ENCODE data around the gene CALR3.
"Not testable (repeated sequence)": the region's sequence is repeated elsewhere in the genome, so short reads cannot be mapped to it uniquely, and the experiment has no call there.

Gene CALR3

DNA sequence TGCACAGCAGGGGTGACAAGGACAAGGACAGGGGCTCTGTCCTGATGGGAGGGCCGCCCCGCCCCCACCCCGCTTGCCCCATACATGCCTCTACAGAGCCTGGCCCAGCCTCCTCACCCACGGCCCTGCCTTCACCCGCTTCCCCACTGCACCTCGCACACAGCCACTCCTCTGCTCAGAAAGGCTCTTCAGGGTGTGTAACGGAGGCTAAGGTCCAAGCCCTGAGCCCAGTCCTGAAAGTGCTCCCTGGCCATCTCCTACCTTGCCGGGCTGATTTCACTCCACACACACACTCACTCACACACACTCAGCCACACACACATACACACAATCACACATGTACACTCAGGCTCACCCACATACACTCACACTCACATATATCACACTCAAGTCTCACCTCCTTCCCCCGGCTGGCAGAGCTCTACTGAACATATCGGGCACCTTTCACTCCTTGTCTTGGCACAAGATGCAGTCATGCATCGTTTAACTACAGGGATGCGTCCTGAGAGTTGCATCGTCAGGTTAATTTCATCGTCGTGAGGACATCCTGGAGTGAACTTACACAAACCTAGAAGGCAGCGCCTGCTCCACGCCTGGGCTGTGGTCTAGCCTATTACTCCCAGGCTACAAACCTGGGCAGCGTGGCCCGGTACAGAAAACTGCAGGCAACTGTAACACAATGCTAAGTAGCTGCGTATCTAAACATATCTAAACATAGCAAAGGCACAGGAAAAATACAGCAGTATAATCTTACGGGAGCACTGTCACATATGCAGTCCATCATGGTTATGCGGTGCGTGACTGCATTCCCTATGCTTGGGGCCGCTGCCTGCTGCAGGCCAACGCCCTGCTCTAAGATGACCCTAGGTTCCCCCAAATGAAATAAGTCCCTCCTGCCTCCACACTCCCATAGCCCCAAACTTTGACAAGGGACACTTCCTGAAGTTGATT, 37.3 kb downstream of the CALR3 start:
- no peak for DNase-seq (ENCODE audit: insufficient read length, low spot score)
- peak; percentile 45 for FAIRE-seq
- TF ChIP-seq POLR2A (IDR thresholded peaks at IDR 0.05; ENCODE audit: low read depth, low read length) (no peak), POLR2AphosphoS5 (IDR thresholded peaks at IDR 0.05; ENCODE audit: low read depth, low read length) (no peak), TAF1 (IDR thresholded peaks at IDR 0.05; ENCODE audit: low read depth, low read length) (no peak), POU2F2 (IDR thresholded peaks at IDR 0.05; ENCODE audit: low read depth, low read length) (no peak), SPI1 (IDR thresholded peaks at IDR 0.05; ENCODE audit: low read depth, low read length) (no peak)

DNA sequence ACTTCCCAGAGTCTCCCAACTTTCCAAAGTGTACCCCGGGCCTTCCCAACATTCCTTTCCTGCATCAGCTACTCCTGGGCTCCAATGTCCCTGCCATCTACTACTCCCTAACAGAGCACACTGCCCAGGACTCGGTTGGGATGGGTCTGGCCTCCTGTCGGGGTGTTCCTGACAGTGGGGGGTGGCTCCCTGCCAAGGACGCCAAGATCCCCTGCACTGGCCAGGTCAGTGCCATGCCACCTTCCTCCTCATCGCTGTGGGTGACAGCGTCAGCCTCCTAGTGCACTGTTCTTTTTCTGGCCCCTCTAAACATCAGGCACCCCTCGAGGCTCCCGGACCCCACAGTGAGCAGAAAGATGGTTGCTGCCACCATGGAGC, 38.0 kb downstream of the CALR3 start:
- TF ChIP-seq POU2F2 (IDR thresholded peaks at IDR 0.05; ENCODE audit: low read depth, low read length) = no peak
- no peak for TF ChIP-seq POLR2A (IDR thresholded peaks at IDR 0.05; ENCODE audit: low read depth, low read length)
- TF ChIP-seq SPI1 (IDR thresholded peaks at IDR 0.05; ENCODE audit: low read depth, low read length) = no peak
- no peak for TF ChIP-seq TAF1 (IDR thresholded peaks at IDR 0.05; ENCODE audit: low read depth, low read length)
- FAIRE-seq = peak; percentile 23

DNA sequence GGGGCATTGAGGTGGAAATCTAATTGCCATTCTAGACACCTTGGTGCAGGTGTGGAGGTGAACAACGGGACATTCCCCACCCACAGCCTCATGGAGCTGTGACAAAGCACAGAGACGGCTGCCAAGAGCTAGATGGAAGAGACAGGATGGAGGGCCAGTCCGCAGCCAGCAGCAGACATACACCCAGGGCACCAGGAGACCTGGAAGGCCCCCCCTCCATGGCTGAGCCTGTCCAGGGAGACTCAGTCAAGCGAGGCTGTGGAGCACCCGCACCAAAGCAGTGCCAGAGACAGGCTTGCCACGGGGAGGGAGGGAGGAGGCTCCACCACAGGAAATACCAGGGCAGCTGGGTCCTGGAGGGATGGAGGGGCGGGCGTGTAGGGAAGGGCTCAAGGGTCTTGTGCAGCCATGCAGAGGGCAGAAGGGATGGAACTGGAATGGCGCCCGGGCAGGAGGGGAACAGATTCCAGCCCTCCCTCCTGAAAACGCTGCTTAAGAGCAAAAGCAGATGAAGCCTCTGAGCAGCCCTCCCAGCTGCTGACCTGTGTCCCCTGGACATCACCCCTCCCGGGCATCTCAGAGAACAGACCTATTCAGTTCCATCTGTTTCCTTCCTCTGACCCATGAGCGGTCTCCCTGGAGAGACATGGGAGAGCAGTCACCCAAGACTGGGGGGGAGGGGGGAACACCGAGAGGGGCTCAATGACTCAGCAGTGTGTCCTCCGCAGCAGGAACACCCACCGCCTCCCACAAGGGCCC, 38.6 kb downstream of the CALR3 start:
- DNase-seq (ENCODE audit: insufficient read length, low spot score) = no peak

More for the DNA sequence above, 38.0 kb downstream of the CALR3 start:
- DNase-seq (ENCODE audit: insufficient read length, low spot score) = no peak

DNA sequence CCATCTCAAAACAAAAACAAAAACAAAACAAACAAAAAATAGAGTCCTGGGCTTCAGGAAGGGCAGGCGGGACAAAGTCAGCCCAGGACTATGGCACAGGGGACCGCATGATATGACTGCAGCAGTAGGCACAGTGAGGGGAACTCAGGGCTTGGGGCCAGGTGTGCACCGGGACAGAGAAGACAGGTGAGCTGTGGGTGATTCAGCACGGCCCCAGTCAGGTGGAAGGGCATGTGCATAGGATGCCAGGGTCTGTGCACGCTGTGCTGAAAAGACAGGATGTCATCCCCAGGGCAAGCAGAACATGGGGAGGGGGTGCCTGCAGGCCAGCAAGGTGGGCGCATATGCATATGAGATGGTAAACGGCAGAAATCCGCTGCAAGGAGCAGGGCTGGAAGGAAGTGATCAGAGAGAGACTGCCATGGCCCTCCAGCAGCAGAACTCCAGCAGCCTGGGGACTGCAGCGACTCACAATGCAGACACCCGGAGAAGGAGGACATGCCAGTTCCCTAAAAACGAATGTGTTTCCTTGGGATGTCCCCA, 39.2 kb downstream of the CALR3 start:
- peak; percentile 85 for FAIRE-seq
- DNase-seq (ENCODE audit: insufficient read length, low spot score) = no peak
- TF ChIP-seq POLR2AphosphoS5 (IDR thresholded peaks at IDR 0.05; ENCODE audit: low read depth, low read length) (no peak), PAX5 (IDR thresholded peaks at IDR 0.05; ENCODE audit: insufficient read depth, low read length, severe bottlenecking) (no peak), SPI1 (IDR thresholded peaks at IDR 0.05; ENCODE audit: low read depth, low read length) (peak; percentile 59), POU2F2 (IDR thresholded peaks at IDR 0.05; ENCODE audit: low read depth, low read length) (no peak), TAF1 (IDR thresholded peaks at IDR 0.05; ENCODE audit: low read depth, low read length) (no peak), POLR2A (IDR thresholded peaks at IDR 0.05; ENCODE audit: low read depth, low read length) (no peak)

More for the DNA sequence above, 38.6 kb downstream of the CALR3 start:
- TF ChIP-seq POU2F2 (IDR thresholded peaks at IDR 0.05; ENCODE audit: low read depth, low read length) = no peak
- peak; percentile 16 for TF ChIP-seq PAX5 (IDR thresholded peaks at IDR 0.05; ENCODE audit: insufficient read depth, low read length, severe bottlenecking)
- no peak for TF ChIP-seq POLR2A (IDR thresholded peaks at IDR 0.05; ENCODE audit: low read depth, low read length)
- TF ChIP-seq POLR2AphosphoS5 (IDR thresholded peaks at IDR 0.05; ENCODE audit: low read depth, low read length) = no peak
- peak; percentile 45 for FAIRE-seq

DNA sequence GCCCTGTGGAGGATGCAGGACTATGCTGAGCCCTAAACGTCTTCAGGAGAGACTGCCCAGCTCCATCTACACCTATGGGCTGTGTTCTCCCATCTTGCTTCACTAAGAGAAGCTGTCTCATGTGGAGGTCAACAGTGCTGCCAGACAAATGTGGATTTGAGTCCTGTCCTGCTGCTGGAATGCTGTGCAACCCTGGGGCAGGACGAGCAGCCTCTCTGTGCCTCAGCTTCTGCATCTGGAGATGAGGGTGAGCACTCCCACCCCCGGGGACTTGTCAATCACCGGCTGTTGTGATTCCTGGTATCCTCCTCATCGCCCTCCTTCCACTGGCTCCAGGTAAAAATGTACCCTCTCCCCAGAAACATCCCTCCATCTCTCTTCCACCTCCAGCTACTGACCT, 40.5 kb downstream of the CALR3 start:
- peak; percentile 13 for FAIRE-seq
- TF ChIP-seq PAX5 (IDR thresholded peaks at IDR 0.05; ENCODE audit: insufficient read depth, low read length, severe bottlenecking) = no peak
- no peak for DNase-seq (ENCODE audit: insufficient read length, low spot score)

DNA sequence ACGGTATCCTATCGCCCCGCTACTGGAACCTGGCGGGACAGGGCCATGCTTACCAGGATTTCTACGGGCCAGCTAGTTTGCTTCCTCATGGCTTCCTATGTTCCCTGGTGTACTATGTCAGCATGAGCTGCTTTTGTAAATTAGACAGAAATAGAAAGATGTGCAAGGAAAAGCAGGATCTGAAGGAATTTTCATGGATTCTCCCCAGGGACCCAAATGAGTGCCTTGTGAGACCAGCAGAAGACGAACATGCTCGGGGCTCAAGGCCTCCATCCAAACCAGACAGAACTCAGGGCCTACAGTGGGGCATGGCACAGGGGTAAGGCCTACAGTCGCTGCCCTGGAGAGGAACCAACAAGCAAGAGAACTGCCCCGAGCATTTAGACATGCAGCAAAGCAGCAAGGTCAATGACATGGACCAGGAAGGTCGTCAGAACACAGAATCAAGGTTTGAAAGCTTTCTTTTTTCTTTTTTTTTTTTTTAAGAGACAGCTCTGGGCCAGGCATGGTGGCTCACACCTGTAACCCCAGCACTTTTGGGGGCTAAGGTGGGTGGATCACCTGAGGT, 41.5 kb downstream of the CALR3 start:
- TF ChIP-seq POLR2A (IDR thresholded peaks at IDR 0.05; ENCODE audit: low read depth, low read length) (no peak), PAX5 (IDR thresholded peaks at IDR 0.05; ENCODE audit: insufficient read depth, low read length, severe bottlenecking) (no peak), TAF1 (IDR thresholded peaks at IDR 0.05; ENCODE audit: low read depth, low read length) (no peak)
- DNase-seq (ENCODE audit: insufficient read length, low spot score) (no peak), FAIRE-seq (no peak)

DNA sequence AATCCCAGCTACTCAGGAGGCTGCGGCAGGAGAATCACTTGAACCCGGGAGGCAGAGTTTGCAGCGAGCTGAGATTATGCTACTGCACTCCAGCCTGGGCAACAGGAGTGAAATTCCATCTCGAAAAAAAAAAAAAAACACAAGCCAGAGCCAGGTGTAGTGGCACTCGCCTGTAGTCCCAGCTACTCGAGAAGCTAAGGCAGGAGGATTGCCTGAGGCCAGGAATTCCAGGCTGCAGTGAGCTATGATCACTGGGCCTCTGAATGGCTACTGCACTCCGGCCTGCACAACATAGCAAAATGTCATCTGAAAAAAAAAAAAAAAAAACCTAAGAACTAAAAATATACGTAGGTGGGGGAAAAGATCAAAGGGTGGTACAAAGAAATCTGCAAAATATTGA, 43.6 kb downstream of the CALR3 start:
- TF ChIP-seq POLR2A (IDR thresholded peaks at IDR 0.05; ENCODE audit: low read depth, low read length) (no peak), PAX5 (IDR thresholded peaks at IDR 0.05; ENCODE audit: insufficient read depth, low read length, severe bottlenecking) (no peak), POU2F2 (IDR thresholded peaks at IDR 0.05; ENCODE audit: low read depth, low read length) (no peak)
- no peak for DNase-seq (ENCODE audit: insufficient read length, low spot score)
- no peak for FAIRE-seq

DNA sequence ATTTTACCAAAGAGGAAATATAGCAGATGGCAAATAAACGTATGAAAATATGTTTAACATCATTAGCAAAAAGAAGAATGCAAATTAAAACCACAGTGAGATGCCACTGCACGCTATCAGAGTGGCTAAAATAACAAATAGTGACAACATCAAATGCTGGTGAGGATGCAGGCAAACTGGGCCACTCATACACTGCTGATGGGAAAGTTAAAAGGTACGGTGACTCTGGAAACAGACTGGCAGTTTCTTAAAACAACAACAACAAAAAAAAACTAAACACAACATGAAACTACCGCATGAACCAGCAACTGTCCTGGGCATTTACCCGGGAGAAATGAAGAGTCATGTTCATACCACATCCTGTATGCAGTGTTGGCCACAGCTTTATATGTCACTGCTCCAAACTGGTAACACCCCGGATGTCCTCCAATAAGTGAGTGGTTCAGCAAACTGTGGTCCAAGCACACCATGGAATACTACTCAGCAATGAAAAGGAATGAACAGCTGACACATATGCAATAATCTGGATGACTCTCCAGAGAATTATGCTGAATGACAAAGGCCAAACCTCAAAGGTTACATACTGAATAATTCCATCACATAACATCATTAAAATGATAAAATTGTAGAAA, 46.5 kb downstream of the CALR3 start:
- DNase-seq (ENCODE audit: insufficient read length, low spot score) (no peak), FAIRE-seq (peak; percentile 93)
- TF ChIP-seq POLR2AphosphoS5 (IDR thresholded peaks at IDR 0.05; ENCODE audit: low read depth, low read length) = 0 out of 2 replicates have a peak, but pooled peaks have one; percentile 25
- TF ChIP-seq POU2F2 (IDR thresholded peaks at IDR 0.05; ENCODE audit: low read depth, low read length) = peak; percentile 96
- TF ChIP-seq SPI1 (IDR thresholded peaks at IDR 0.05; ENCODE audit: low read depth, low read length) = no peak
- TF ChIP-seq TAF1 (IDR thresholded peaks at IDR 0.05; ENCODE audit: low read depth, low read length) = no peak
- TF ChIP-seq POLR2A (IDR thresholded peaks at IDR 0.05; ENCODE audit: low read depth, low read length) = no peak
- no peak for TF ChIP-seq PAX5 (IDR thresholded peaks at IDR 0.05; ENCODE audit: insufficient read depth, low read length, severe bottlenecking)

DNA sequence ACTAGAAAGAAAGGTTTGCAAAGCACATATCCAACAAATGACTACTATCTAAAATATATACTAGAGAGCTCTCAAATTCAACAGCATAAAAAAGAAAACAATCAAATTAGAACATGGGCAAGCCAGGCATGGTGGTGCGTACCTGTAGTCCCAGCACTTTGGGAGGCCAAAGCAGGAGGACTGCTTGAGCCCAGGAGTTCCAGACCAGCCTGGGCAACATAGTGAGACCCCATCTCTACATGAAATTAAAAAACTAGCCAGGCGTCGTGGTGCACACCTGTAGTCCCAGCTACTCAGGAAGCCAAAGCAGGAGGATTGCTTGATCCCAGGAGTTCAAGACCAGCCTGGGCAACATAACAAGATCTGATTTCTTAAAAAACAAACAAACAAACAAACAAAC, 47.1 kb downstream of the CALR3 start:
- DNase-seq (ENCODE audit: insufficient read length, low spot score); FAIRE-seq: not testable (repeated sequence)
